H1 (cell line): Measurements from ENCODE around the gene NCOA1.

Experiments used
- CTCF ChIP-seq, 3 experiments: IDR thresholded peaks; 1 replicate in 2 of 3; 2 replicates in 1 of 3; pipeline versions ENCODE4 v1.5.1 to v1.6.1; 2011; ENCODE audit warnings: low read length in 3 of 3, mild to moderate bottlenecking in 3 of 3, inconsistent platforms in 2 of 3, low read depth in 1 of 3, moderate library complexity in 1 of 3; ENCODE audit not compliant: insufficient read depth in 1 of 3; ENCODE audit errors: control extremely low read depth in 1 of 3
- KDM1A ChIP-seq: fragments of 200-600, 300-600 bp; sonication (generic); IDR thresholded peaks from 2 replicates; pipeline ENCODE4 v1.7.1; 2016; ENCODE audit warnings: mild to moderate bottlenecking, low read length, borderline replicate concordance
- POLR2AphosphoS5 ChIP-seq: IDR thresholded peaks from 2 replicates; pipeline ENCODE4 v1.6.1; 2011; ENCODE audit warnings: low read depth, low read length

DNA sequence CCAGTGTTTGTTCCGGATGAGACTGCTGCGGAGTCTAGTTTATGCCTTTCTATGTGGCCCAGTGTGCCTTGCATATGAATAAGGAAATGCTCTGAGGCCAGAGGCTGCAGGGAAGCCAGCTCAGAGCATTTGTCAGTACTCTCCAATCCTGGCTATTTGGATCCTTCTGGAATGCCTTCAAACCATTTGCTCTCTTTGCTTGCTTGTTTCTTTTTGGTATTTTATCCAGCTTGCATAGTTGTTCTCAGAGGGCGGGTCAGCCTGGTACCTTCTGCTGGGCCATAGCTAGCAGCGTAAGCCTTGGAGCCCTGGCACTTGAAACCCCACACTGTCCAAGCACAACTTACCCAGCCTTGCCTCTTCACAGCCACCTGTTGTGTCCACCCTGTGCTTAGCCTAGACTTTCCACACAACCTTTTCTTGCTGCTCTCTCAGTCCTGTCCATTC, 322.7 kb downstream of the NCOA1 start:
- TF ChIP-seq CTCF (IDR thresholded peaks at IDR 0.05; ENCODE audit: control extremely low read depth in 1 of 3, insufficient read depth in 1 of 3, low read depth in 1 of 3, low read length in 3 of 3): no peak
- TF ChIP-seq KDM1A: no peak
- TF ChIP-seq POLR2AphosphoS5: no peak
